SK-N-SH treated with all-trans-retinoic acid at 6 μM for 48 hours (cell line): ENCODE data around the gene NEK7.

Source experiments
- ATAC-seq: fragments of 200-7000 bp; cut with Tn5 transposase; 3 replicates; pipeline ENCODE4 v1.9.1; 2020; ENCODE audit warnings: mild to moderate bottlenecking, moderate library complexity
- ARNTL ChIP-seq: fragments of 450-650 bp; formaldehyde crosslinking; IDR thresholded peaks from 2 replicates; pipeline ENCODE4 v1.5.0; 2020; ENCODE audit warnings: low read depth, mild to moderate bottlenecking, moderate library complexity, borderline replicate concordance
- BACH2 ChIP-seq: fragments of 250-450 bp; sonication (Bioruptor Pico); IDR thresholded peaks from 2 replicates; pipeline ENCODE4 v1.9.0; 2021; ENCODE audit warnings: mild to moderate bottlenecking, borderline replicate concordance
- CSDC2 ChIP-seq: fragments of 250-450 bp; sonication (Bioruptor Pico); IDR thresholded peaks from 2 replicates; pipeline ENCODE4 v1.5.0; 2020; ENCODE audit warnings: mild to moderate bottlenecking, moderate library complexity
- ESRRG ChIP-seq: fragments of 250-450 bp; sonication (Bioruptor Pico); IDR thresholded peaks from 2 replicates; pipeline ENCODE4 v1.6.1; 2021; ENCODE audit warnings: mild to moderate bottlenecking
- ISL1 ChIP-seq: fragments of 250-450 bp; sonication (Bioruptor Pico); IDR thresholded peaks from 2 replicates; pipeline ENCODE4 v2.1.2; 2022; ENCODE audit warnings: mild to moderate bottlenecking, moderate library complexity
- PPARA ChIP-seq: fragments of 250-450 bp; sonication (Bioruptor Pico); IDR thresholded peaks from 2 replicates; pipeline ENCODE4 v1.5.0; 2020; ENCODE audit warnings: mild to moderate bottlenecking, borderline replicate concordance
- RARB ChIP-seq: fragments of 250-450 bp; sonication (Bioruptor Pico); IDR thresholded peaks from 2 replicates; pipeline ENCODE4 v1.8.0; 2021; ENCODE audit warnings: mild to moderate bottlenecking, moderate library complexity
- SNAI2 ChIP-seq: fragments of 250-450 bp; sonication (Bioruptor Pico); IDR thresholded peaks from 2 replicates; pipeline ENCODE4 v1.5.0; 2020; ENCODE audit warnings: mild to moderate bottlenecking, moderate library complexity
- TOX ChIP-seq: fragments of 250-450 bp; sonication (Bioruptor Pico); IDR thresholded peaks from 2 replicates; pipeline ENCODE4 v1.8.0; 2021; ENCODE audit warnings: mild to moderate bottlenecking, moderate library complexity, borderline replicate concordance
- ZC3H10 ChIP-seq: fragments of 250-450 bp; sonication (Bioruptor Pico); IDR thresholded peaks from 2 replicates; pipeline ENCODE4 v1.5.1; 2021; ENCODE audit warnings: mild to moderate bottlenecking, moderate library complexity
- ZFP3 ChIP-seq: fragments of 250-450 bp; sonication (Bioruptor Pico); IDR thresholded peaks from 2 replicates; pipeline ENCODE4 v1.5.0; 2020; ENCODE audit warnings: mild to moderate bottlenecking, moderate library complexity
- ZFP30 ChIP-seq: fragments of 450-650 bp; formaldehyde crosslinking; IDR thresholded peaks from 2 replicates; pipeline ENCODE4 v1.5.0; 2022; ENCODE audit warnings: mild to moderate bottlenecking, moderate library complexity
- ZNF70 ChIP-seq: fragments of 450-650 bp; formaldehyde crosslinking; IDR thresholded peaks from 2 replicates; pipeline ENCODE4 v1.5.0; 2020; ENCODE audit warnings: mild to moderate bottlenecking, moderate library complexity
- ZNF8 ChIP-seq: fragments of 450-650 bp; formaldehyde crosslinking; IDR thresholded peaks from 2 replicates; pipeline ENCODE4 v1.5.0; 2020; ENCODE audit warnings: mild to moderate bottlenecking, moderate library complexity
- TF ChIP-seq, protein P1 (sequence below): fragments of 250-450 bp; sonication (Bioruptor Pico); IDR thresholded peaks from 2 replicates; pipeline ENCODE4 v1.8.0; 2021; ENCODE audit warnings: low read depth, mild to moderate bottlenecking, moderate library complexity, borderline replicate concordance
- TF ChIP-seq, protein P2 (sequence below): fragments of 250-450 bp; sonication (Bioruptor Pico); IDR thresholded peaks from 2 replicates; pipeline ENCODE4 v1.8.0; 2020; ENCODE audit warnings: mild to moderate bottlenecking, moderate library complexity, borderline replicate concordance
- TF ChIP-seq, protein P3 (sequence below): fragments of 250-450 bp; sonication (Bioruptor Pico); IDR thresholded peaks from 2 replicates; pipeline ENCODE4 v1.5.1; 2021; ENCODE audit warnings: mild to moderate bottlenecking, moderate library complexity
- TF ChIP-seq, protein P4 (sequence below): fragments of 250-450 bp; sonication (Bioruptor Pico); IDR thresholded peaks from 2 replicates; pipeline ENCODE4 v1.5.0; 2020; ENCODE audit warnings: mild to moderate bottlenecking, moderate library complexity

Gene NEK7

DNA sequence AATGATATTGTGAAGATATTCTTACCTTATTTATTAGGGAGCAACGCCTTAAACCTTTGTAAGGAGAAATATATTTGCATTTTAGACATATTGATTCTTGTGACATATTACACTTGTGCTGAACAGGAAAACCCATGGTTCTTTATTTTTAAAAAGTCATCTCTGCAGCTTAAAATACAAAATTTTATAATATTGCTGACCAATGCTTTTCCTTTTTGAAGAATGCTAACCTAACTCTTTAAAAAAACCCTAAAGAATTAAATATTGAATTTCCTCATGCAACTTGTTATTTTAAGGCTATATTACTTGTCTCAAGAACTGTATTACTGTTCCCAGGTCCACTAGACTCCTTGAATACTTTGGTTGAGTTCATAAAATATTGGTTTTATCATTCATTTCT is 99.0 kb downstream of the NEK7 start:
- ATAC-seq: no peak
- TF ChIP-seq ZNF8 (CRISPR knock-in tag) (no peak), ZFP30 (CRISPR knock-in tag) (no peak), ZFP3 (CRISPR knock-in tag) (no peak), ZNF70 (CRISPR knock-in tag) (no peak), ARNTL (CRISPR knock-in tag) (no peak)
- TF ChIP-seq, protein P1, sequence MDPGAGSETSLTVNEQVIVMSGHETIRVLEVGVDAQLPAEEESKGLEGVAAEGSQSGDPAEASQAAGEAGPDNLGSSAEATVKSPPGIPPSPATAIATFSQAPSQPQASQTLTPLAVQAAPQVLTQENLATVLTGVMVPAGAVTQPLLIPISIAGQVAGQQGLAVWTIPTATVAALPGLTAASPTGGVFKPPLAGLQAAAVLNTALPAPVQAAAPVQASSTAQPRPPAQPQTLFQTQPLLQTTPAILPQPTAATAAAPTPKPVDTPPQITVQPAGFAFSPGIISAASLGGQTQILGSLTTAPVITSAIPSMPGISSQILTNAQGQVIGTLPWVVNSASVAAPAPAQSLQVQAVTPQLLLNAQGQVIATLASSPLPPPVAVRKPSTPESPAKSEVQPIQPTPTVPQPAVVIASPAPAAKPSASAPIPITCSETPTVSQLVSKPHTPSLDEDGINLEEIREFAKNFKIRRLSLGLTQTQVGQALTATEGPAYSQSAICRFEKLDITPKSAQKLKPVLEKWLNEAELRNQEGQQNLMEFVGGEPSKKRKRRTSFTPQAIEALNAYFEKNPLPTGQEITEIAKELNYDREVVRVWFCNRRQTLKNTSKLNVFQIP (CRISPR knock-in tag): no peak

DNA sequence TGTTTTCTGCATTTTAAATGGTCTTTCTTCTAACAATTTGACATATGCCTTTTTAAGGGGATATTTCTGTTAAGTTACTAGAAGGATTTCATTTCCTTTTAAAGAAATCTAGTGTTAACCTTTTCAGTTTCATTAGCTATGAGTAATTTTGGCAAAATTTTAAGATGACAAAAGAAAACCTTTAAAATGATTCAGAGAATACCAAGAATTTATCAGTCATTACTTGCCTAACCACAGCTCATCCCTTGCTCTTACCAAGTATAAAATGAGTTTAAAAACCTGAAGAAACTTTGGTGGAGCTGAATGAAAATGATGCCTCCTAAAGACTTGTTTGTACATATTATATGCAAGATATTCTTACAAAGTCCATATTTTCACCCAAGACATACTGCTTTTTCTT is 101.7 kb downstream of the NEK7 start:
- peak; percentile 56 for ATAC-seq

DNA sequence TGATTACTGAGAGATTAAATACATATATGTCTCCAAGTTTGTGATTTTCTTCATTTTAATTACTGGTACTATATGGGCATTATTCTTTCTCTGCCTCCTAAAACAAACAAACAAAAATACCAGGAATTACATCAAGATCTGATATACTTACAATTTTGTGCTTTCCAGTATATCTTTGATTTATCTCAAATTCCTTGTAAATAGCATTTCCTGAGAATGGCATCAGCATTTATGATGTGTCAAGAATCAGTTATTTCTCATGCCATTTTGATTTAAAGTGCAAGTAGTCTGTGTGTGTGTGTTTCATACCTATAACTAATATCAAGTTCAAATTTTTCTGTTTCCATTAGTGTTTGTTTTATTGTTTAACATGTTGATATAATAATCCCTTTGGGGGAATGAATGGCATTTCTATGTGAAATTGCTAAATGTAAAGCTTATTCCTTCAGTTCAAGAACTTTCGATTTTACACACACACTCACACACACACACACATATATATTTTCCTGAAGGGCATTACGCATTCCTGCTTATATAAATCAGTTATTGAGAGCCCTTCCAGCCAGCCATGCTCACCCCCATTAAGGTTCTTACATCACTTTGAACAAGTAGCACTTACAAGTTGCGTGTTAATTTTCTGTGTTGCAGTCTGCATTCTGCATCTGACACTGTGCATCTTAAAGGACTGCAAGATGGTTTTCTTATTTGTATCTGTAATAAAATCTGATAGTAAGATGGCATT is 102.7 kb downstream of the NEK7 start:
- ATAC-seq: peak; percentile 12; the same call in 2 of the 3 replicates
- TF ChIP-seq ZC3H10 (CRISPR knock-in tag): peak; percentile 51; the same call in 1 of the 2 replicates
- TF ChIP-seq ZNF70 (CRISPR knock-in tag): no peak
- TF ChIP-seq SNAI2: no peak
- TF ChIP-seq, protein P2, sequence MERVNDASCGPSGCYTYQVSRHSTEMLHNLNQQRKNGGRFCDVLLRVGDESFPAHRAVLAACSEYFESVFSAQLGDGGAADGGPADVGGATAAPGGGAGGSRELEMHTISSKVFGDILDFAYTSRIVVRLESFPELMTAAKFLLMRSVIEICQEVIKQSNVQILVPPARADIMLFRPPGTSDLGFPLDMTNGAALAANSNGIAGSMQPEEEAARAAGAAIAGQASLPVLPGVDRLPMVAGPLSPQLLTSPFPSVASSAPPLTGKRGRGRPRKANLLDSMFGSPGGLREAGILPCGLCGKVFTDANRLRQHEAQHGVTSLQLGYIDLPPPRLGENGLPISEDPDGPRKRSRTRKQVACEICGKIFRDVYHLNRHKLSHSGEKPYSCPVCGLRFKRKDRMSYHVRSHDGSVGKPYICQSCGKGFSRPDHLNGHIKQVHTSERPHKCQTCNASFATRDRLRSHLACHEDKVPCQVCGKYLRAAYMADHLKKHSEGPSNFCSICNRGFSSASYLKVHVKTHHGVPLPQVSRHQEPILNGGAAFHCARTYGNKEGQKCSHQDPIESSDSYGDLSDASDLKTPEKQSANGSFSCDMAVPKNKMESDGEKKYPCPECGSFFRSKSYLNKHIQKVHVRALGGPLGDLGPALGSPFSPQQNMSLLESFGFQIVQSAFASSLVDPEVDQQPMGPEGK (CRISPR knock-in tag): no peak
- peak; percentile 87 for TF ChIP-seq ISL1 (CRISPR knock-in tag)
- peak; percentile 67; the same call in 1 of the 2 replicates for TF ChIP-seq TOX

More for the DNA sequence above, 101.7 kb downstream of the NEK7 start:
- no peak for TF ChIP-seq ZNF8 (CRISPR knock-in tag)
- TF ChIP-seq BACH2 (CRISPR knock-in tag): no peak
- no peak for TF ChIP-seq SNAI2
- peak; percentile 26; the same call in 1 of the 2 replicates for TF ChIP-seq TOX
- TF ChIP-seq CSDC2 (CRISPR knock-in tag): no peak
- TF ChIP-seq RARB: no peak
- TF ChIP-seq, protein P3, sequence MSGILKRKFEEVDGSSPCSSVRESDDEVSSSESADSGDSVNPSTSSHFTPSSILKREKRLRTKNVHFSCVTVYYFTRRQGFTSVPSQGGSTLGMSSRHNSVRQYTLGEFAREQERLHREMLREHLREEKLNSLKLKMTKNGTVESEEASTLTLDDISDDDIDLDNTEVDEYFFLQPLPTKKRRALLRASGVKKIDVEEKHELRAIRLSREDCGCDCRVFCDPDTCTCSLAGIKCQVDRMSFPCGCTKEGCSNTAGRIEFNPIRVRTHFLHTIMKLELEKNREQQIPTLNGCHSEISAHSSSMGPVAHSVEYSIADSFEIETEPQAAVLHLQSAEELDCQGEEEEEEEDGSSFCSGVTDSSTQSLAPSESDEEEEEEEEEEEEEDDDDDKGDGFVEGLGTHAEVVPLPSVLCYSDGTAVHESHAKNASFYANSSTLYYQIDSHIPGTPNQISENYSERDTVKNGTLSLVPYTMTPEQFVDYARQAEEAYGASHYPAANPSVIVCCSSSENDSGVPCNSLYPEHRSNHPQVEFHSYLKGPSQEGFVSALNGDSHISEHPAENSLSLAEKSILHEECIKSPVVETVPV (CRISPR knock-in tag): no peak
- TF ChIP-seq, protein P2 (CRISPR knock-in tag): no peak

DNA sequence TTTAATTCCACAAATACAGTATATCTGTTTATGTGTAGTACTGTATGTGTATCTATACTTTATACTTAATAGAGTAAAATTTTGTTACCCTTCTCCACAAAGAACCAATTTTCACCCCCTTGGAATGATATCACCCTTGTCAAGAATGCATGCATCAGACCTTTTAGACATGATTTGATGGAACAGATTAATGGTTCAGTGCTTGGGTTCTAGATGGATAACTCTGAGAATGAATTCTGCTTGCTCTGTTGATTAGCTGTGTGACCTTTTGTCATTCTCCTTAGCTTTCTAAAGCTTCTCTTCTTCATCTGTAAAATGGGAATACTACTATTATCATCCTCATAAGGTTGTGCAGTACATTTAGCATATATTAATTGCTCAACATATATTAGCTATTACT is 105.1 kb downstream of the NEK7 start:
- ATAC-seq: no peak
- no peak for TF ChIP-seq PPARA (CRISPR knock-in tag)
- no peak for TF ChIP-seq BACH2 (CRISPR knock-in tag)
- no peak for TF ChIP-seq ZNF70 (CRISPR knock-in tag)
- no peak for TF ChIP-seq ESRRG (CRISPR knock-in tag)

DNA sequence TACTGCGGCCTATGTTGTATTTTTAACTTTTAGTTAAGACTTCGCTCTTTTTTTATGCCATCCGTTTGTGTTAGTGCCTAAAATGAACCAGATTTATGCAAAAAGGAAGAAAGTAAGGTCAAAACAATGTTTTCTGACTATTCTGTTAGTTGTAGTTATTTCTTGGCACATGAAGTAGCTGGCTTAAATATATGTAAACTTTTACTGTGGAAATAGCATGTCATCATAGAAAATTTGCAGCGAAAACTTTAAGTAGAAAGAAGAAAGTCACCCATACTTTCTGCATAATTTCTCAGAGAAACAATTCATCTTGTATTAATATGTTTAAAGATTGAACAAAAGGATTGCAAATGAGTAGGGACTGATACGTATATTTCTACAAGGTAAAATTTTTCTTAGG is 106.4 kb downstream of the NEK7 start:
- TF ChIP-seq RARB: no peak
- TF ChIP-seq, protein P1 (CRISPR knock-in tag): no peak
- TF ChIP-seq, protein P4, sequence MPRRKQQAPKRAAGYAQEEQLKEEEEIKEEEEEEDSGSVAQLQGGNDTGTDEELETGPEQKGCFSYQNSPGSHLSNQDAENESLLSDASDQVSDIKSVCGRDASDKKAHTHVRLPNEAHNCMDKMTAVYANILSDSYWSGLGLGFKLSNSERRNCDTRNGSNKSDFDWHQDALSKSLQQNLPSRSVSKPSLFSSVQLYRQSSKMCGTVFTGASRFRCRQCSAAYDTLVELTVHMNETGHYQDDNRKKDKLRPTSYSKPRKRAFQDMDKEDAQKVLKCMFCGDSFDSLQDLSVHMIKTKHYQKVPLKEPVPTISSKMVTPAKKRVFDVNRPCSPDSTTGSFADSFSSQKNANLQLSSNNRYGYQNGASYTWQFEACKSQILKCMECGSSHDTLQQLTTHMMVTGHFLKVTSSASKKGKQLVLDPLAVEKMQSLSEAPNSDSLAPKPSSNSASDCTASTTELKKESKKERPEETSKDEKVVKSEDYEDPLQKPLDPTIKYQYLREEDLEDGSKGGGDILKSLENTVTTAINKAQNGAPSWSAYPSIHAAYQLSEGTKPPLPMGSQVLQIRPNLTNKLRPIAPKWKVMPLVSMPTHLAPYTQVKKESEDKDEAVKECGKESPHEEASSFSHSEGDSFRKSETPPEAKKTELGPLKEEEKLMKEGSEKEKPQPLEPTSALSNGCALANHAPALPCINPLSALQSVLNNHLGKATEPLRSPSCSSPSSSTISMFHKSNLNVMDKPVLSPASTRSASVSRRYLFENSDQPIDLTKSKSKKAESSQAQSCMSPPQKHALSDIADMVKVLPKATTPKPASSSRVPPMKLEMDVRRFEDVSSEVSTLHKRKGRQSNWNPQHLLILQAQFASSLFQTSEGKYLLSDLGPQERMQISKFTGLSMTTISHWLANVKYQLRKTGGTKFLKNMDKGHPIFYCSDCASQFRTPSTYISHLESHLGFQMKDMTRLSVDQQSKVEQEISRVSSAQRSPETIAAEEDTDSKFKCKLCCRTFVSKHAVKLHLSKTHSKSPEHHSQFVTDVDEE: no peak

More for the DNA sequence above, 106.4 kb downstream of the NEK7 start:
- ATAC-seq: no peak
